Measurements from ENCODE around the gene SLC5A10.

The SLC5A10 gene

DNA sequence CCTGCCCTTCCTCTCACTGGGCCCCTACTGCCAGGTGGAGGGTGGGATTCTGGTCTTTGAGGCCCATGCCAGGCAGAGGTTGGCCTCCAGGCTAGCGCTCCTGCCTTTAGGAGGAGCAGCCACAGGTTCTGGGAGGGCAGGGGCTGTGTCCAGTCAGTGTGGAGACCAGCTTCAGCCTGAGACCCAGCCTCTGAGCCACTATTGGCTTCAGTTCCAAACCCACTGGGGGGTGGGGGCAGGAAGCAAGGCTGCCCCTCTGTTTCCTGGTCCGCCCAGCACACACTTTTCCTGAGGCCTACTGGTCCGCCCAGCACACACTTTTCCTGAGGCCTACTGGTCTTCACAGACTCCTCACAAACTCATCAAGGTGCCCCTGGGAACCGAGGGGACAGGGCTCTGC, 16.4 kb downstream of the SLC5A10 start:
- H3K4me3 ChIP-seq (ENCODE audit: low read length), result no peak overlapping the region
- TF ChIP-seq, protein P1, sequence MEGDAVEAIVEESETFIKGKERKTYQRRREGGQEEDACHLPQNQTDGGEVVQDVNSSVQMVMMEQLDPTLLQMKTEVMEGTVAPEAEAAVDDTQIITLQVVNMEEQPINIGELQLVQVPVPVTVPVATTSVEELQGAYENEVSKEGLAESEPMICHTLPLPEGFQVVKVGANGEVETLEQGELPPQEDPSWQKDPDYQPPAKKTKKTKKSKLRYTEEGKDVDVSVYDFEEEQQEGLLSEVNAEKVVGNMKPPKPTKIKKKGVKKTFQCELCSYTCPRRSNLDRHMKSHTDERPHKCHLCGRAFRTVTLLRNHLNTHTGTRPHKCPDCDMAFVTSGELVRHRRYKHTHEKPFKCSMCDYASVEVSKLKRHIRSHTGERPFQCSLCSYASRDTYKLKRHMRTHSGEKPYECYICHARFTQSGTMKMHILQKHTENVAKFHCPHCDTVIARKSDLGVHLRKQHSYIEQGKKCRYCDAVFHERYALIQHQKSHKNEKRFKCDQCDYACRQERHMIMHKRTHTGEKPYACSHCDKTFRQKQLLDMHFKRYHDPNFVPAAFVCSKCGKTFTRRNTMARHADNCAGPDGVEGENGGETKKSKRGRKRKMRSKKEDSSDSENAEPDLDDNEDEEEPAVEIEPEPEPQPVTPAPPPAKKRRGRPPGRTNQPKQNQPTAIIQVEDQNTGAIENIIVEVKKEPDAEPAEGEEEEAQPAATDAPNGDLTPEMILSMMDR (conservative IDR thresholded peaks at IDR 0.05; ENCODE audit: low read length), result no peak
- no peak for DNase-seq (ENCODE audit: low read depth)

DNA sequence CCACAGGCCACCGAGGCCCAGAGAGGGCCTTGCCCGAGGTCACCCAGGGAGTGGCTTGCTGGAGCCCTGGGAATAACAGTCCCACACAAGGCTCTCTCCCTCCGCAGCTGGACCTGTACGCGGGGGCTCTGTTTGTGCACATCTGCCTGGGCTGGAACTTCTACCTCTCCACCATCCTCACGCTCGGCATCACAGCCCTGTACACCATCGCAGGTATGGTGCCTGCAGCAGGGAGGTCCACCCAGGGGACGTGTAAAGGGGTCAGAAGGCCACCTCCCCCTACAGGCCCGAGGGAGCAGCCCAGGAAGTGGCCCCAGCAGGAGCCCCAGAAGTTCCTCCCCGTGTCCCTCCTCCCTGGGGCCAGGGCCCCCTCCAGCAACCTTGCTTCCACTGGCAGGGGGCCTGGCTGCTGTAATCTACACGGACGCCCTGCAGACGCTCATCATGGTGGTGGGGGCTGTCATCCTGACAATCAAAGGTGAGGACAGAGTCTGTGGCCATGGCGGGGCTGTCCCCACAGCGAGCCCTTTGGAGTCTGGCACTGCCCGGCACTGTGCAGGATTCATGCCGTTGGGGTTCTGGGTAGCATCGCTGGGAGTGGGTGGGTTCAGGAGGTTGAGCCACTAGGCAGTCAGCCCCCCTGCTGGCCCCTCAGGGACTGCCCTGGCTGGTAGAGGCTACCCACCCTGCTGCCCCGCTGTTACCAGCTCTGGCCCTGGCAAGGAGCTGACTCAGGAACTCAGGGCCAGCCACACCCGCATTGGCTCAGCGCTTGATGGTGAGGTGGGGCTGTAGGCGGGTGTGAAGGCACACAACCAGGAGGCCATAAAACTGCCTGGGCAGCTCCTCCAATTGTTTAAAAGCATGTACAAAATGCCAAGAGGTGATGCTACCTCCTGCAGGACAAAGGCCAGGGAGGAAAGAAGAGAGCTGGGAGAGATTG, 17.3 kb downstream of the SLC5A10 start:
- DNase-seq (ENCODE audit: low read depth), result no peak
- H3K4me3 ChIP-seq (ENCODE audit: low read length), result no peak overlapping the region
- TF ChIP-seq, protein P1 (conservative IDR thresholded peaks at IDR 0.05; ENCODE audit: low read length), result no peak

DNA sequence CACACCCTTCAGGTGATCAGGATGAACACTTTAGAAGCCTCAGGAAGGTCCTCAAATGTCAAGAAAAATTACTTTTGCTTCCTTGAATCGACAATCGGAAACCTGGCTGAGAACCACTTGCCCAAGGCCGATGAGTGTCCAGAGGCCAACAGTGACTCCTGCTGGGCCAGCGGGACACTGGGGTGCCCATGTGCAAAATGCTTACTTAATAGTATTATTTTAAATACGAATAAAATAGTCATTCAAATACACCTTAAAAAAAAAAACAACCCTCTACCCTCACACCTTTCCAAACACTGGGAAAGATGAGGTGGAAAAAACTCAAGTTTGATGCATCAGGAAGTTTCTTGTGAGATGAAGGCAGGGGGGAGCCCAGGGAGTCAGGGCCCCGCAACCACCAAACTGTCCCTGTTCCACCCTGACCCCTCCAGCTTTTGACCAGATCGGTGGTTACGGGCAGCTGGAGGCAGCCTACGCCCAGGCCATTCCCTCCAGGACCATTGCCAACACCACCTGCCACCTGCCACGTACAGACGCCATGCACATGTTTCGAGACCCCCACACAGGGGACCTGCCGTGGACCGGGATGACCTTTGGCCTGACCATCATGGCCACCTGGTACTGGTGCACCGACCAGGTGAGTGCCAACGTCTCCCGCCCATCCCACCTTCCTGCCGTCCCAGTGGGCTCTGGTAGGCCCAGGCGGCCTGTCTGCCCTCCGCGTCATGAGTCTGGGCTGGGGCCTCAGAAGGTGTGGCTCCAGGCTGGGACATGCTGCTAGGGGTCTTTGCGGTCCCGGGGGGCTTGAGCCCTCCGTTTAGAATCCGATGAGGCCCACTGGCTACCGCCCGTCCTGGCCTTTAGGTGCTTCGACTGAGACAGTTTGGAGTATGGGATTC, 18.9 kb downstream of the SLC5A10 start:
- no peak overlapping the region for H3K4me3 ChIP-seq (ENCODE audit: low read length)
- TF ChIP-seq, protein P1 (conservative IDR thresholded peaks at IDR 0.05; ENCODE audit: low read length), result no peak
- DNase-seq (ENCODE audit: low read depth), result no peak

DNA sequence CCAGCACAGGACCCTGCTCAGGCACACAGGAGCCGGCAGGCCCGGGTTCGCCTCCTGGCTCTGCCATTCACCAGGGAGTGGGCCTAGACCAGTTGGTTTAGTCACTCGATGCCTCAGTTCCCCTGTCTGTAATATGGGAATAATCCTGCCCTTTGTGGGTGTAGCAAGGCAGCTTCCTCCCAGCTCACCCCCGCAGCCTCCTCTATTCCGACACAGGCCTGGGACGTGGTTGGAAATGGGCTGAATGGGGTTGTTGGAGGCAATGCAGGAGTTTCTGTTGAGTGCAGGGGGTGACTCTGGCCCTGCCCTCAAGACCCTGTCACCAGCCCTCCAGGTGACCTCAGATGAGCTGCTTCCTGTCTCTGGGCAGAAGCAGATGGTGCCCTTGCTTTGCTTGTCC, 19.8 kb downstream of the SLC5A10 start:
- no peak overlapping the region for H3K4me3 ChIP-seq (ENCODE audit: low read length)
- TF ChIP-seq, protein P1 (conservative IDR thresholded peaks at IDR 0.05; ENCODE audit: low read length), result no peak
- no peak for DNase-seq (ENCODE audit: low read depth)

DNA sequence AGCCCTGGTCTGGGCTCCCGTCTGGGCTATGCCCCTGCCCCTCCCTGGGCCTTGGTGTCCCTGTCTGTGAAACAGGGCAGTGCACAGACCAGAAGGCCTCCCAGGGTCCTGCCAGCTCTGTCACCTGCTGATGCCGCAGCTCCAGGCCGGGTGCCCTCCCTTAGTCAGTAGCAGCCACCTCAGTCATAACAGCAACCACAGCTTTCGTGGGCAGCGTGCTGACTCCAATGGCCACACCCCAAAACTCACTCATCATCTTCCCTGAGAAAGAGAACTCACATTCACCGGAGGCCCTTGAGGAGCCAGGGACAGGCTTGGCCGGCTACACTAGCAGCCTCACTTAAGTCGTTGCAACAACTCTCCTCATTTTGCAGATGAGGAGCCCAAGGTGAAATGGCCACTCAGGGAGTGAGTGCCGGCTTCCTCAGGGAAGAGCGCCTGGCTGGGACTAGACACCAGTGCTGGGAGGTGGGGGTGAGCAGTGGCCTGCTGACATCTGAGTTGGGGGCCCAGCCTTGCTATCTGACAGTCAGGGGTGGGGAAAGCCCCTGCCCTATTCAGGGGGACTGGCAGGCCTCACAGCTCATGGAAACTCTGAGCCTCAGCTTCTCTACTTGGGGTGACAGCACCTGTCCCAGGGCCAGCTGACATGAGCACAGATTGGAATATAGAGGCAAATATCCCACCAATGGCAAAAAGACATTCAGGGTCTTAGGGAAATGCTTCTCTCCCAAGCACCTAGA, 22.6 kb downstream of the SLC5A10 start:
- DNase-seq (ENCODE audit: low read depth), result no peak
- H3K4me3 ChIP-seq (ENCODE audit: low read length), result no peak overlapping the region
- TF ChIP-seq, protein P1 (conservative IDR thresholded peaks at IDR 0.05; ENCODE audit: low read length), result no peak

DNA sequence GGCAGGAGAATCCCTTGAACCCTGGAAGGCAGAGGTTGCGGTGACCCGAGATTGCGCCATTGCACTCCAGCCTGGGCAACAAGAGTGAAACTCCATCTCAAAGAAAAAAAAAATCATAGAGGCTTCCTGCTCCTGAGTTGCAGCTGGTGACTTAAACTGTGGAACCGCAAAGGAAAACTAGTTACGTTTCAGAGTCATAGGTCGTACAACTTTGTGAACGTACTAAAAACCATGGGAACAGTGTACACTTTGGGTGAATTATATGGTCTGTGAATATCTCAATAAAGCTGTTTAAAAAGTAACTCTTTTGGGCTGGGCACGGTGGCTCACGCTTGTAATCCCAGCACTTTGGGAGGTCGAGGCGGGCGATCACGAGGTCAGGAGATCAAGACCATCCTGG, 23.6 kb downstream of the SLC5A10 start:
- TF ChIP-seq, protein P1 (conservative IDR thresholded peaks at IDR 0.05; ENCODE audit: low read length), result no peak
- no peak for DNase-seq (ENCODE audit: low read depth)

More for the DNA sequence above, 23.6 kb downstream of the SLC5A10 start:
- H3K4me3 ChIP-seq (ENCODE audit: low read length), result no peak overlapping the region
